Brain microvascular endothelial cell (primary cell): ENCODE measurements around the gene TAS2R30.

Experiments used
- DNase-seq: peaks from one replicate; pipeline ENCODE4 v3.0.0-alpha.2; 2020
- H3K27ac ChIP-seq: fragments of 250-450 bp; sonication (Bioruptor Pico); 2 replicates; pipeline ENCODE4 v1.5.1; 2020; ENCODE audit warnings: mild to moderate bottlenecking, moderate library complexity
- H3K27me3 ChIP-seq: fragments of 250-450 bp; sonication (Bioruptor Pico); replicated peaks from 2 replicates; pipeline ENCODE4 v1.5.1; 2020; ENCODE audit warnings: mild to moderate bottlenecking
- H3K36me3 ChIP-seq: fragments of 250-450 bp; sonication (Bioruptor Pico); replicated peaks from 2 replicates; pipeline ENCODE4 v1.5.1; 2020; ENCODE audit warnings: mild to moderate bottlenecking
- H3K4me3 ChIP-seq: 2 replicates; pipeline ENCODE4 v1.5.1; 2011; ENCODE audit warnings: low read depth, mild to moderate bottlenecking, control low read depth, low read length, moderate library complexity
- CTCF ChIP-seq: IDR thresholded peaks from 2 replicates; pipeline ENCODE4 v1.5.1; 2011; ENCODE audit warnings: low read depth, mild to moderate bottlenecking, moderate library complexity, low read length, control low read depth, inconsistent platforms; ENCODE audit errors: missing control alignments
- in situ Hi-C: cut with HindIII; loops from 2 replicates; pipeline ENCODE4 v1.10.0; 2017; ENCODE audit warnings: low sequenced_read_pairs, low pct_ligation_motif_present

The TAS2R30 gene

GRCh38 chr12:11092128-11092527 lies 42.3 kb downstream of the TAS2R30 start, which contains the start of gene TAS2R43:
Gene TAS2R43 (minus strand): TSS chr12:11092313. CDS start chr12:11092229, 84 bp downstream.
- no peak for DNase-seq
- in situ Hi-C loops: no loop called here
- TF ChIP-seq CTCF: no peak
- H3K27me3 ChIP-seq: no peaks in the 10 kb centered on the region
- H3K36me3 ChIP-seq: no peaks in the 10 kb centered on the region
- no peak within 1 kb of the TSS for H3K4me3 ChIP-seq
- H3K27ac ChIP-seq: no peak within 1 kb of the TSS

- no peaks in the 10 kb centered on the region for H3K27me3 ChIP-seq
- DNase-seq: no peak
- no peak for TF ChIP-seq CTCF
- H3K36me3 ChIP-seq: no peaks in the 10 kb centered on the region
- no peak overlapping the region for H3K27ac ChIP-seq
- in situ Hi-C loops: no loop called here
- H3K4me3 ChIP-seq: no peak overlapping the region
These were observed 45.2 kb downstream of the TAS2R30 start for GRCh38 chr12:11089246-11089645.

- no peak overlapping the region for H3K27ac ChIP-seq
- no peak overlapping the region for H3K4me3 ChIP-seq
- no peaks in the 10 kb centered on the region for H3K36me3 ChIP-seq
- no peak for TF ChIP-seq CTCF
- in situ Hi-C loops: no loop called here
- DNase-seq: no peak
- H3K27me3 ChIP-seq: no peaks in the 10 kb centered on the region
These were observed 49.0 kb downstream of the TAS2R30 start for GRCh38 chr12:11085419-11085818.
